GM23338 (cell line): Measurements from ENCODE around the gene ATP8A1.

ENCODE experiments used
- CREB1 ChIP-seq: fragments of 250-450 bp; sonication (Bioruptor Pico); IDR thresholded peaks from 2 replicates; pipeline ENCODE4 v1.5.0; 2020; ENCODE audit warnings: low read depth, mild to moderate bottlenecking, moderate library complexity
- EZH2 ChIP-seq: fragments of 200-600 bp; sonication (generic); IDR thresholded peaks from one replicate; pipeline ENCODE4 v1.8.0; 2017; ENCODE audit warnings: antibody characterized with exemption, mild to moderate bottlenecking, low read depth; ENCODE audit not compliant: unreplicated experiment
- EZH2phosphoT487 ChIP-seq: fragments of 200-600 bp; sonication (generic); IDR thresholded peaks from one replicate; pipeline ENCODE4 v1.8.1; 2018; ENCODE audit warnings: antibody characterized with exemption; ENCODE audit not compliant: unreplicated experiment
- JUNB ChIP-seq: IDR thresholded peaks from one replicate; pipeline ENCODE4 v1.6.1; 2016; ENCODE audit warnings: antibody characterized with exemption; ENCODE audit not compliant: unreplicated experiment
- POLR2AphosphoS5 ChIP-seq: IDR thresholded peaks from 2 replicates; pipeline ENCODE4 v1.6.1; 2016; ENCODE audit warnings: antibody characterized with exemption, low read depth
- STAT1 ChIP-seq: IDR thresholded peaks from one replicate; pipeline ENCODE4 v1.6.1; 2016; ENCODE audit warnings: antibody characterized with exemption; ENCODE audit not compliant: unreplicated experiment
- TF ChIP-seq, protein P1 (sequence below), 2 experiments: fragments of 200-600 bp in 1 of 2; sonication (generic) in 1 of 2; conservative IDR thresholded peaks; 2 replicates each; pipeline versions ENCODE4 v1.5.1 to v1.6.1; 2016 to 2017; ENCODE audit warnings: antibody characterized with exemption in 2 of 2, low read depth in 2 of 2, mild to moderate bottlenecking in 2 of 2, moderate library complexity in 1 of 2
- TF ChIP-seq, protein P2 (sequence below): IDR thresholded peaks from one replicate; pipeline ENCODE4 v1.6.1; 2018; ENCODE audit warnings: antibody characterized with exemption; ENCODE audit not compliant: unreplicated experiment
- TF ChIP-seq, protein P3 (sequence below): IDR thresholded peaks from 2 replicates; pipeline ENCODE4 v1.6.1; 2016; ENCODE audit warnings: antibody characterized with exemption
- TF ChIP-seq, protein P4 (sequence below): fragments of 250-450 bp; sonication (Bioruptor Pico); IDR thresholded peaks from 2 replicates; pipeline ENCODE4 v1.5.0; 2020; ENCODE audit warnings: mild to moderate bottlenecking, moderate library complexity

DNA sequence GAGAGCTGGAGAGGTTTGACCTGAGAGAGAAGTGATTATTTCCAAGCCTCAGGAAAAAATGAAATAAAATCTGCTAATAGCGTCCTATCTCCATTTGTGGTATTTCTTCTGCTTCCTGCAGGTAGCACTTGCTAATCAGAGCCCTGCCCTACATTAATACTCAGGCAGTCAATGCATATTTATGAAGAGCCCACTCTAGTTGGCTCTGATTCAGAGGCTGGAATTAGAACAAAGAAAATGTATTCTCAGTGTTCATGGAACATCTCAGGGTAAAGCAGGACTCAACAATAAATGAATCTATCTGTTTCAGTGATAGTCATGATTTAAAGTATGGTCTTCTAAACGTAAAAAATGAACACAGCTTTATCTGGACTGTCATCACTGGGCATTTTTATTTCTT lies 1.4 kb upstream of the ATP8A1 start:
- TF ChIP-seq, protein P1, sequence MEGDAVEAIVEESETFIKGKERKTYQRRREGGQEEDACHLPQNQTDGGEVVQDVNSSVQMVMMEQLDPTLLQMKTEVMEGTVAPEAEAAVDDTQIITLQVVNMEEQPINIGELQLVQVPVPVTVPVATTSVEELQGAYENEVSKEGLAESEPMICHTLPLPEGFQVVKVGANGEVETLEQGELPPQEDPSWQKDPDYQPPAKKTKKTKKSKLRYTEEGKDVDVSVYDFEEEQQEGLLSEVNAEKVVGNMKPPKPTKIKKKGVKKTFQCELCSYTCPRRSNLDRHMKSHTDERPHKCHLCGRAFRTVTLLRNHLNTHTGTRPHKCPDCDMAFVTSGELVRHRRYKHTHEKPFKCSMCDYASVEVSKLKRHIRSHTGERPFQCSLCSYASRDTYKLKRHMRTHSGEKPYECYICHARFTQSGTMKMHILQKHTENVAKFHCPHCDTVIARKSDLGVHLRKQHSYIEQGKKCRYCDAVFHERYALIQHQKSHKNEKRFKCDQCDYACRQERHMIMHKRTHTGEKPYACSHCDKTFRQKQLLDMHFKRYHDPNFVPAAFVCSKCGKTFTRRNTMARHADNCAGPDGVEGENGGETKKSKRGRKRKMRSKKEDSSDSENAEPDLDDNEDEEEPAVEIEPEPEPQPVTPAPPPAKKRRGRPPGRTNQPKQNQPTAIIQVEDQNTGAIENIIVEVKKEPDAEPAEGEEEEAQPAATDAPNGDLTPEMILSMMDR (conservative IDR thresholded peaks at IDR 0.05; ENCODE audit: low read depth in 2 of 2) = no peak
- TF ChIP-seq EZH2 (no peak), EZH2phosphoT487 (no peak), POLR2AphosphoS5 (no peak), JUNB (no peak), STAT1 (no peak), CREB1 (CRISPR knock-in tag) (no peak)
- TF ChIP-seq, protein P2, sequence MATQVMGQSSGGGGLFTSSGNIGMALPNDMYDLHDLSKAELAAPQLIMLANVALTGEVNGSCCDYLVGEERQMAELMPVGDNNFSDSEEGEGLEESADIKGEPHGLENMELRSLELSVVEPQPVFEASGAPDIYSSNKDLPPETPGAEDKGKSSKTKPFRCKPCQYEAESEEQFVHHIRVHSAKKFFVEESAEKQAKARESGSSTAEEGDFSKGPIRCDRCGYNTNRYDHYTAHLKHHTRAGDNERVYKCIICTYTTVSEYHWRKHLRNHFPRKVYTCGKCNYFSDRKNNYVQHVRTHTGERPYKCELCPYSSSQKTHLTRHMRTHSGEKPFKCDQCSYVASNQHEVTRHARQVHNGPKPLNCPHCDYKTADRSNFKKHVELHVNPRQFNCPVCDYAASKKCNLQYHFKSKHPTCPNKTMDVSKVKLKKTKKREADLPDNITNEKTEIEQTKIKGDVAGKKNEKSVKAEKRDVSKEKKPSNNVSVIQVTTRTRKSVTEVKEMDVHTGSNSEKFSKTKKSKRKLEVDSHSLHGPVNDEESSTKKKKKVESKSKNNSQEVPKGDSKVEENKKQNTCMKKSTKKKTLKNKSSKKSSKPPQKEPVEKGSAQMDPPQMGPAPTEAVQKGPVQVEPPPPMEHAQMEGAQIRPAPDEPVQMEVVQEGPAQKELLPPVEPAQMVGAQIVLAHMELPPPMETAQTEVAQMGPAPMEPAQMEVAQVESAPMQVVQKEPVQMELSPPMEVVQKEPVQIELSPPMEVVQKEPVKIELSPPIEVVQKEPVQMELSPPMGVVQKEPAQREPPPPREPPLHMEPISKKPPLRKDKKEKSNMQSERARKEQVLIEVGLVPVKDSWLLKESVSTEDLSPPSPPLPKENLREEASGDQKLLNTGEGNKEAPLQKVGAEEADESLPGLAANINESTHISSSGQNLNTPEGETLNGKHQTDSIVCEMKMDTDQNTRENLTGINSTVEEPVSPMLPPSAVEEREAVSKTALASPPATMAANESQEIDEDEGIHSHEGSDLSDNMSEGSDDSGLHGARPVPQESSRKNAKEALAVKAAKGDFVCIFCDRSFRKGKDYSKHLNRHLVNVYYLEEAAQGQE = no peak
- TF ChIP-seq, protein P3, sequence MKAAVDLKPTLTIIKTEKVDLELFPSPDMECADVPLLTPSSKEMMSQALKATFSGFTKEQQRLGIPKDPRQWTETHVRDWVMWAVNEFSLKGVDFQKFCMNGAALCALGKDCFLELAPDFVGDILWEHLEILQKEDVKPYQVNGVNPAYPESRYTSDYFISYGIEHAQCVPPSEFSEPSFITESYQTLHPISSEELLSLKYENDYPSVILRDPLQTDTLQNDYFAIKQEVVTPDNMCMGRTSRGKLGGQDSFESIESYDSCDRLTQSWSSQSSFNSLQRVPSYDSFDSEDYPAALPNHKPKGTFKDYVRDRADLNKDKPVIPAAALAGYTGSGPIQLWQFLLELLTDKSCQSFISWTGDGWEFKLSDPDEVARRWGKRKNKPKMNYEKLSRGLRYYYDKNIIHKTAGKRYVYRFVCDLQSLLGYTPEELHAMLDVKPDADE = no peak
- TF ChIP-seq, protein P4, sequence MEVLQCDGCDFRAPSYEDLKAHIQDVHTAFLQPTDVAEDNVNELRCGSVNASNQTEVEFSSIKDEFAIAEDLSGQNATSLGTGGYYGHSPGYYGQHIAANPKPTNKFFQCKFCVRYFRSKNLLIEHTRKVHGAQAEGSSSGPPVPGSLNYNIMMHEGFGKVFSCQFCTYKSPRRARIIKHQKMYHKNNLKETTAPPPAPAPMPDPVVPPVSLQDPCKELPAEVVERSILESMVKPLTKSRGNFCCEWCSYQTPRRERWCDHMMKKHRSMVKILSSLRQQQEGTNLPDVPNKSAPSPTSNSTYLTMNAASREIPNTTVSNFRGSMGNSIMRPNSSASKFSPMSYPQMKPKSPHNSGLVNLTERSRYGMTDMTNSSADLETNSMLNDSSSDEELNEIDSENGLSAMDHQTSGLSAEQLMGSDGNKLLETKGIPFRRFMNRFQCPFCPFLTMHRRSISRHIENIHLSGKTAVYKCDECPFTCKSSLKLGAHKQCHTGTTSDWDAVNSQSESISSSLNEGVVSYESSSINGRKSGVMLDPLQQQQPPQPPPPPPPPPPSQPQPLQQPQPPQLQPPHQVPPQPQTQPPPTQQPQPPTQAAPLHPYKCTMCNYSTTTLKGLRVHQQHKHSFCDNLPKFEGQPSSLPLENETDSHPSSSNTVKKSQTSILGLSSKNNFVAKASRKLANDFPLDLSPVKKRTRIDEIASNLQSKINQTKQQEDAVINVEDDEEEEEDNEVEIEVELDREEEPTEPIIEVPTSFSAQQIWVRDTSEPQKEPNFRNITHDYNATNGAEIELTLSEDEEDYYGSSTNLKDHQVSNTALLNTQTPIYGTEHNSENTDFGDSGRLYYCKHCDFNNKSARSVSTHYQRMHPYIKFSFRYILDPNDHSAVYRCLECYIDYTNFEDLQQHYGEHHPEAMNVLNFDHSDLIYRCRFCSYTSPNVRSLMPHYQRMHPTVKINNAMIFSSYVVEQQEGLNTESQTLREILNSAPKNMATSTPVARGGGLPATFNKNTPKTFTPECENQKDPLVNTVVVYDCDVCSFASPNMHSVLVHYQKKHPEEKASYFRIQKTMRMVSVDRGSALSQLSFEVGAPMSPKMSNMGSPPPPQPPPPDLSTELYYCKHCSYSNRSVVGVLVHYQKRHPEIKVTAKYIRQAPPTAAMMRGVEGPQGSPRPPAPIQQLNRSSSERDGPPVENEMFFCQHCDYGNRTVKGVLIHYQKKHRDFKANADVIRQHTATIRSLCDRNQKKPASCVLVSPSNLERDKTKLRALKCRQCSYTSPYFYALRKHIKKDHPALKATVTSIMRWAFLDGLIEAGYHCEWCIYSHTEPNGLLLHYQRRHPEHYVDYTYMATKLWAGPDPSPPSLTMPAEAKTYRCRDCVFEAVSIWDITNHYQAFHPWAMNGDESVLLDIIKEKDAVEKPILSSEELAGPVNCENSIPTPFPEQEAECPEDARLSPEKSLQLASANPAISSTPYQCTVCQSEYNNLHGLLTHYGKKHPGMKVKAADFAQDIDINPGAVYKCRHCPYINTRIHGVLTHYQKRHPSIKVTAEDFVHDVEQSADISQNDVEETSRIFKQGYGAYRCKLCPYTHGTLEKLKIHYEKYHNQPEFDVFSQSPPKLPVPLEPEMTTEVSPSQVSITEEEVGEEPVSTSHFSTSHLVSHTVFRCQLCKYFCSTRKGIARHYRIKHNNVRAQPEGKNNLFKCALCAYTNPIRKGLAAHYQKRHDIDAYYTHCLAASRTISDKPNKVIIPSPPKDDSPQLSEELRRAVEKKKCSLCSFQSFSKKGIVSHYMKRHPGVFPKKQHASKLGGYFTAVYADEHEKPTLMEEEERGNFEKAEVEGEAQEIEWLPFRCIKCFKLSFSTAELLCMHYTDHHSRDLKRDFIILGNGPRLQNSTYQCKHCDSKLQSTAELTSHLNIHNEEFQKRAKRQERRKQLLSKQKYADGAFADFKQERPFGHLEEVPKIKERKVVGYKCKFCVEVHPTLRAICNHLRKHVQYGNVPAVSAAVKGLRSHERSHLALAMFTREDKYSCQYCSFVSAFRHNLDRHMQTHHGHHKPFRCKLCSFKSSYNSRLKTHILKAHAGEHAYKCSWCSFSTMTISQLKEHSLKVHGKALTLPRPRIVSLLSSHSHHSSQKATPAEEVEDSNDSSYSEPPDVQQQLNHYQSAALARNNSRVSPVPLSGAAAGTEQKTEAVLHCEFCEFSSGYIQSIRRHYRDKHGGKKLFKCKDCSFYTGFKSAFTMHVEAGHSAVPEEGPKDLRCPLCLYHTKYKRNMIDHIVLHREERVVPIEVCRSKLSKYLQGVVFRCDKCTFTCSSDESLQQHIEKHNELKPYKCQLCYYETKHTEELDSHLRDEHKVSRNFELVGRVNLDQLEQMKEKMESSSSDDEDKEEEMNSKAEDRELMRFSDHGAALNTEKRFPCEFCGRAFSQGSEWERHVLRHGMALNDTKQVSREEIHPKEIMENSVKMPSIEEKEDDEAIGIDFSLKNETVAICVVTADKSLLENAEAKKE (CRISPR knock-in tag) = no peak
